ENCODE results near the gene CYFIP1. TPM values are rescaled to one million over a fixed set of nuclear protein-coding genes. Genes with fewer than 3 reads are reported as not detected.

CYFIP1 gene
- total RNA-seq, 1 experiment from 2014 or later, result 159 TPM

GRCh38 chr15:22919171-22919570 lies 61.0 kb downstream of the CYFIP1 start:
- in situ Hi-C loops (cut with HindIII; ENCODE audit: low pct_unique_long_range_greater_than_20kb, low sequenced_read_pairs), result no loop called here

GRCh38 chr15:22918596-22919140 lies 61.5 kb downstream of the CYFIP1 start:
- in situ Hi-C loops (cut with HindIII; ENCODE audit: low pct_unique_long_range_greater_than_20kb, low sequenced_read_pairs) (no loop called here), intact Hi-C loops (cut with micrococcal nuclease; ENCODE audit: unreplicated experiment) (no loop called here)
- Histone ChIP-seq H3K4me1 (ENCODE audit: control insufficient read depth, insufficient read depth, low read length) (no peaks in the 10 kb centered on the region), H3K27ac (ENCODE audit: low read length) (no peak overlapping the region), H3K36me3 (ENCODE audit: control insufficient read depth, insufficient read depth, low read length) (peaks cover 2% of the 10 kb centered on the region; the same call in 1 of the 2 replicates), H3K27me3 (ENCODE audit: control insufficient read depth, insufficient read depth, low read length) (no peaks in the 10 kb centered on the region), H3K9me3 (ENCODE audit: control insufficient read depth, insufficient read depth, low read depth, low read length) (no peaks in the 10 kb centered on the region), H3K4me3 (ENCODE audit: low read depth in 2 of 2, low read length in 2 of 2) (no peak overlapping the region)
- ChIA-PET POLR2A (no interaction called here), CTCF (no interaction called here)
- no peak for DNase-seq (ENCODE audit: low read depth, low spot score)
- TF ChIP-seq TCF7L2 (IDR thresholded peaks at IDR 0.05; ENCODE audit: low read depth, low read length), result no peak
- TF ChIP-seq SIN3A (IDR thresholded peaks at IDR 0.05; ENCODE audit: borderline replicate concordance, insufficient read depth, low read depth, low read length), result no peak
- no peak for TF ChIP-seq POLR2AphosphoS5 (IDR thresholded peaks at IDR 0.05; ENCODE audit: low read depth, low read length)
- TF ChIP-seq REST (IDR thresholded peaks at IDR 0.05; ENCODE audit: insufficient read depth in 1 of 2, low read depth in 2 of 2, low read length in 1 of 2), result no peak
- no peak for TF ChIP-seq CTCF (IDR thresholded peaks at IDR 0.05)
- BruUV-seq (replicated peaks), result no TSS peak
- ATAC-seq, result no peak

More at GRCh38 chr15:22919171-22919570, 61.0 kb downstream of the CYFIP1 start:
- ATAC-seq (no peak), DNase-seq (ENCODE audit: low read depth, low spot score) (no peak)
- H3K27ac ChIP-seq (ENCODE audit: low read length), result no peak overlapping the region
- no peaks in the 10 kb centered on the region for H3K27me3 ChIP-seq (ENCODE audit: control insufficient read depth, insufficient read depth, low read length)
- H3K9me3 ChIP-seq (ENCODE audit: control insufficient read depth, insufficient read depth, low read depth, low read length), result no peaks in the 10 kb centered on the region
- H3K4me3 ChIP-seq (ENCODE audit: low read depth in 2 of 2, low read length in 2 of 2), result no peak overlapping the region
- no TSS peak for BruUV-seq (replicated peaks)
- ChIA-PET POLR2A (no interaction called here), CTCF (no interaction called here)
- H3K4me1 ChIP-seq (ENCODE audit: control insufficient read depth, insufficient read depth, low read length), result no peaks in the 10 kb centered on the region
- intact Hi-C loops (cut with micrococcal nuclease; ENCODE audit: unreplicated experiment), result no loop called here
- no peak for TF ChIP-seq SIN3A (IDR thresholded peaks at IDR 0.05; ENCODE audit: borderline replicate concordance, insufficient read depth, low read depth, low read length)
- no peak for TF ChIP-seq TCF7L2 (IDR thresholded peaks at IDR 0.05; ENCODE audit: low read depth, low read length)
- no peak for TF ChIP-seq CTCF (IDR thresholded peaks at IDR 0.05)
- no peak for TF ChIP-seq POLR2AphosphoS5 (IDR thresholded peaks at IDR 0.05; ENCODE audit: low read depth, low read length)
- no peak for TF ChIP-seq REST (IDR thresholded peaks at IDR 0.05; ENCODE audit: insufficient read depth in 1 of 2, low read depth in 2 of 2, low read length in 1 of 2)
- peaks cover 2% of the 10 kb centered on the region; the same call in 1 of the 2 replicates for H3K36me3 ChIP-seq (ENCODE audit: control insufficient read depth, insufficient read depth, low read length)
